CD14-positive monocyte (primary cell): Measurements from ENCODE around the gene GOLGA6L7. TPM values are rescaled to one million over a fixed set of nuclear protein-coding genes. Genes with fewer than 3 reads are reported as not detected.
A peak's percentile ranks its signal among the peaks of the same experiment; 100 is the strongest.

Source experiments
- DNase-seq, 3 donors: peaks; one replicate each; pipeline ENCODE4 v3.0.0-alpha.2; 2011 to 2022
- H2AFZ ChIP-seq: 2 replicates; pipeline ENCODE4 v1.6.0; 2012; ENCODE audit warnings: mild to moderate bottlenecking, low read depth, low read length, inconsistent platforms; ENCODE audit not compliant: insufficient read depth, poor library complexity, severe bottlenecking
- H3K27ac ChIP-seq, 2 donors: 1 replicate in 1 of 2; 2 replicates in 1 of 2; pipeline ENCODE4 v1.5.1; 2012 to 2013; ENCODE audit warnings: low read length in 2 of 2, control low read depth in 1 of 2, inconsistent platforms in 1 of 2, low read depth in 1 of 2, mild to moderate bottlenecking in 1 of 2
- H3K27me3 ChIP-seq, 2 donors: one replicate each; pipeline versions ENCODE4 v1.6.0 to v1.6.1; 2011 to 2013; ENCODE audit warnings: low read length in 2 of 2; ENCODE audit not compliant: control insufficient read depth in 2 of 2, insufficient read depth in 2 of 2
- H3K36me3 ChIP-seq, 2 donors: replicated peaks in 1 of 2; 1 replicate in 1 of 2; 2 replicates in 1 of 2; pipeline versions ENCODE4 v1.5.1 to v1.6.1; 2012 to 2013; ENCODE audit warnings: low read length in 2 of 2, control low read depth in 1 of 2, inconsistent platforms in 1 of 2, mild to moderate bottlenecking in 1 of 2; ENCODE audit not compliant: insufficient read depth in 2 of 2, control insufficient read depth in 1 of 2
- H3K4me1 ChIP-seq, 2 donors: 1 replicate in 1 of 2; 2 replicates in 1 of 2; pipeline versions ENCODE4 v1.5.1 to v1.6.1; 2012 to 2013; ENCODE audit warnings: low read length in 2 of 2, control low read depth in 1 of 2, inconsistent platforms in 1 of 2, mild to moderate bottlenecking in 1 of 2, moderate library complexity in 1 of 2; ENCODE audit not compliant: insufficient read depth in 2 of 2, control insufficient read depth in 1 of 2
- H3K4me2 ChIP-seq: replicated peaks from 2 replicates; pipeline ENCODE3; 2012; ENCODE audit warnings: low read length, moderate library complexity, mild to moderate bottlenecking; ENCODE audit not compliant: poor library complexity, severe bottlenecking; ENCODE audit errors: extremely low read depth
- H3K4me3 ChIP-seq, 3 experiments: fragments of 200-600 bp in 1 of 3; sonication (generic) in 1 of 3; replicated peaks in 1 of 3; 1 replicate in 2 of 3; 2 replicates in 1 of 3; pipeline ENCODE4 v1.5.1; 2011 to 2013; ENCODE audit warnings: low read length in 3 of 3, mild to moderate bottlenecking in 3 of 3, control low read depth in 2 of 3, low read depth in 2 of 3, inconsistent platforms in 1 of 3, moderate library complexity in 1 of 3
- H3K79me2 ChIP-seq: 2 replicates; pipeline ENCODE4 v1.6.0; 2012; ENCODE audit warnings: mild to moderate bottlenecking, control low read depth, inconsistent platforms, low read length, moderate library complexity; ENCODE audit not compliant: insufficient read depth
- H3K9ac ChIP-seq: 2 replicates; pipeline ENCODE4 v1.6.0; 2017; ENCODE audit warnings: low read length, mild to moderate bottlenecking; ENCODE audit not compliant: insufficient read depth, poor library complexity, severe bottlenecking
- H3K9me3 ChIP-seq, 2 donors: replicated peaks in 1 of 2; 1 replicate in 1 of 2; 2 replicates in 1 of 2; pipeline versions ENCODE4 v1.5.1 to v1.6.1; 2012 to 2013; ENCODE audit warnings: low read length in 2 of 2, control low read depth in 1 of 2; ENCODE audit not compliant: control insufficient read depth in 1 of 2, insufficient read depth in 1 of 2
- H4K20me1 ChIP-seq: 2 replicates; pipeline ENCODE4 v1.6.0; 2012; ENCODE audit warnings: mild to moderate bottlenecking, low read length, control low read depth, moderate library complexity; ENCODE audit not compliant: insufficient read depth
- H3K27ac Mint-ChIP-seq, 7 donors: one replicate each; pipeline ENCODE4 v1.8.0; 2020; ENCODE audit warnings: mild to moderate bottlenecking in 7 of 7, mixed read lengths in 7 of 7, moderate library complexity in 6 of 7, inconsistent platforms in 2 of 7
- H3K27me3 Mint-ChIP-seq, 3 donors: one replicate each; pipeline ENCODE4 v1.8.0; 2021 to 2022; ENCODE audit warnings: low read depth in 3 of 3, mild to moderate bottlenecking in 3 of 3, mixed read lengths in 3 of 3, moderate library complexity in 3 of 3, inconsistent platforms in 1 of 3
- H3K36me3 Mint-ChIP-seq, 2 donors: one replicate each; pipeline ENCODE4 v1.8.0; 2020; ENCODE audit warnings: mixed read lengths in 2 of 2, inconsistent platforms in 1 of 2, mild to moderate bottlenecking in 1 of 2
- H3K4me1 Mint-ChIP-seq: one replicate; pipeline ENCODE4 v1.8.0; 2020; ENCODE audit warnings: mild to moderate bottlenecking, mixed read lengths
- H3K4me3 Mint-ChIP-seq, 2 donors: one replicate each; pipeline ENCODE4 v1.8.0; 2020; ENCODE audit warnings: mild to moderate bottlenecking in 2 of 2, mixed read lengths in 2 of 2, moderate library complexity in 1 of 2
- H3K9me3 Mint-ChIP-seq, 7 donors: one replicate each; pipeline ENCODE4 v1.8.0; 2020 to 2022; ENCODE audit warnings: mixed read lengths in 7 of 7, mild to moderate bottlenecking in 6 of 7, moderate library complexity in 6 of 7, inconsistent platforms in 2 of 7
- CTCF ChIP-seq: fragments of 200-600 bp; IDR thresholded peaks from one replicate; pipeline ENCODE4 v1.8.0; 2022; ENCODE audit warnings: antibody characterized with exemption, mild to moderate bottlenecking
- WGBS: methylation state at CpG from one replicate; pipeline ENCODE4 v1.1.5; 2013; ENCODE audit warnings: missing lambda C conversion rate; ENCODE audit not compliant: insufficient coverage; 5-methylcytosine and 5-hydroxymethylcytosine counted together
- intact Hi-C, 2 donors: fragments of 100-400 bp; cut with micrococcal nuclease; formaldehyde crosslinking; loops; one replicate each; pipeline versions ENCODE4 v1.15.0 to v1.15.1; 2023
- polyA plus RNA-seq, 3 donors: library from polyadenylated mRNA; depleted of rRNA in 1 of 3; unstranded in 2 of 3; stranded (reverse) in 1 of 3; fragments of 300-500 nt in 2 of 3; fragments of >200 nt in 1 of 3; fragmentation: Illumina TruSeq in 2 of 3; gene quantifications; 1 replicate in 2 of 3; 2 replicates in 1 of 3; pipeline ENCODE4 v1.2.3, GENCODE V29; 2012 to 2021

The GOLGA6L7 gene
- polyA plus RNA-seq, 3 donors = not detected

DNA sequence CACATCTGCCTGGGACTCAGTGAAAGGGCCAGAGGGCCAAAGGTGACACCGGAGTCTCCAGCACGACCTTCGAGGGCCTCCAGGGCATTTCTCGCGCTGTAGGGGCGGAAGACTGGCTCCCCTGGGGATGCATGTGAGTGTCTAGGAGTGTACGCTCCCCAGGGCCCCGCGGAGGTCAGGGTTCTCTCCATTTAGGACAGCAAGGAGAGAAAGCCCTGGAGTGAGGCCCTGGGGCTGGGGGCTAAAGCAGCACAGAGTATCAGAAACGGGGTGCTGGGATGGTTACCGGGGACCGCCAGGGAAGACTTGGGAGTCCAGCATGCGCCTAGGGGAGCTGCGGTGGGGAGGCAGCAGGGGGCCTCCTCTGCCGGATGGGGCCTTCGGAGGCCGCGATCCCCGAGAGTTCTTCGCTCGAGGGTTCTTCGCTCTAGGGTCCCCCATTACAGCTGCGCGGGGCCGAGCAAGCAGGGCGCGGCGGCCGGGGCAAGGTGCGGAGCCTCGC lies 36.7 kb upstream of the GOLGA6L7 start:
- no peaks in the 10 kb centered on the region for H3K79me2 ChIP-seq
- no peak overlapping the region for H3K27ac ChIP-seq
- H3K4me3 ChIP-seq = no peak overlapping the region
- no peak for TF ChIP-seq CTCF
- H3K9me3 Mint-ChIP-seq = peaks cover 0 to 5% (median 2%) of the 10 kb centered on the region in 7 donors
- WGBS = 28% methylated on average over 29 of the region's 31 CpGs
- H4K20me1 ChIP-seq = no peaks in the 10 kb centered on the region
- H3K27me3 ChIP-seq = peaks cover 14 to 39% of the 10 kb centered on the region in 2 donors
- intact Hi-C loops = no loop called here
- no peak overlapping the region for H2AFZ ChIP-seq
- no peak for DNase-seq
- peaks cover 0 to 3% of the 10 kb centered on the region in 2 donors for H3K4me1 ChIP-seq
- H3K4me2 ChIP-seq = peak overlapping the region; percentile 46
- no peaks in the 10 kb centered on the region for H3K36me3 ChIP-seq
- H3K36me3 Mint-ChIP-seq = no peaks in the 10 kb centered on the region
- peak overlapping the region in 1 of 2 donors; percentile 62 for H3K4me3 Mint-ChIP-seq
- H3K4me1 Mint-ChIP-seq = peaks cover 4% of the 10 kb centered on the region
- H3K9ac ChIP-seq = no peak overlapping the region
- peaks cover 0 to 4% of the 10 kb centered on the region in 2 donors for H3K9me3 ChIP-seq
- no peak overlapping the region for H3K27ac Mint-ChIP-seq
- peaks cover 39 to 55% (median 46%) of the 10 kb centered on the region in 3 donors for H3K27me3 Mint-ChIP-seq

GRCh38 chr15:28884151-28884940 lies 35.9 kb upstream of the GOLGA6L7 start:
- no peak for DNase-seq
- WGBS = 98% methylated on average over 7 of the region's 11 CpGs
- TF ChIP-seq CTCF = no peak
- H3K27ac Mint-ChIP-seq = no peak overlapping the region
- H3K36me3 Mint-ChIP-seq = no peaks in the 10 kb centered on the region
- Histone ChIP-seq H3K4me3 (no peak overlapping the region), H3K9ac (no peak overlapping the region), H2AFZ (no peak overlapping the region), H4K20me1 (no peaks in the 10 kb centered on the region), H3K79me2 (no peaks in the 10 kb centered on the region), H3K27ac (no peak overlapping the region), H3K4me1 (peaks cover 0 to 3% of the 10 kb centered on the region in 2 donors), H3K27me3 (peaks cover 14 to 39% of the 10 kb centered on the region in 2 donors), H3K36me3 (no peaks in the 10 kb centered on the region), H3K4me2 (no peak overlapping the region), H3K9me3 (peaks cover 0 to 4% of the 10 kb centered on the region in 2 donors)
- peaks cover 39 to 52% (median 46%) of the 10 kb centered on the region in 3 donors for H3K27me3 Mint-ChIP-seq
- peak overlapping the region in 1 of 2 donors; percentile 62 for H3K4me3 Mint-ChIP-seq
- peaks cover 4% of the 10 kb centered on the region for H3K4me1 Mint-ChIP-seq
- intact Hi-C loops = no loop called here
- peaks cover 0 to 5% (median 2%) of the 10 kb centered on the region in 7 donors for H3K9me3 Mint-ChIP-seq
